HepG2 (cell line): ENCODE results near the gene VWA2.

ENCODE experiments used
- AFF4 ChIP-seq: sonication (generic); formaldehyde crosslinking; IDR thresholded peaks from 2 replicates; pipeline ENCODE4 v1.4.0; 2020; ENCODE audit warnings: missing genetic modification reagents
- BCLAF1 ChIP-seq: fragments of 450-650 bp; IDR thresholded peaks from 2 replicates; pipeline ENCODE4 v1.6.1; 2017; ENCODE audit warnings: mild to moderate bottlenecking
- CTCF ChIP-seq: sonication (generic); formaldehyde crosslinking; IDR thresholded peaks from 2 replicates; pipeline ENCODE4 v1.5.0; 2020; ENCODE audit warnings: mild to moderate bottlenecking, missing genetic modification reagents, moderate library complexity
- FOXA1 ChIP-seq, 2 experiments: fragments of 450-650 bp in 1 of 2; sonication (generic) in 1 of 2; formaldehyde crosslinking in 1 of 2; IDR thresholded peaks; 2 replicates each; pipeline versions ENCODE4 v1.4.0 to v1.6.1; 2016 to 2020; ENCODE audit warnings: missing genetic modification reagents in 1 of 2
- POLR2A ChIP-seq, 2 experiments: IDR thresholded peaks; 2 replicates each; pipeline ENCODE4 v1.6.1; 2011; ENCODE audit warnings: low read depth in 2 of 2, low read length in 2 of 2, mild to moderate bottlenecking in 1 of 2, moderate library complexity in 1 of 2; ENCODE audit not compliant: insufficient read depth in 1 of 2
- SNAPC5 ChIP-seq: sonication (generic); formaldehyde crosslinking; IDR thresholded peaks from 2 replicates; pipeline ENCODE4 v1.8.1; 2023; ENCODE audit warnings: mild to moderate bottlenecking, missing genetic modification reagents, borderline replicate concordance
- TOPORS ChIP-seq: sonication (generic); formaldehyde crosslinking; IDR thresholded peaks from 2 replicates; pipeline ENCODE4 v1.8.0; 2023; ENCODE audit warnings: mild to moderate bottlenecking, missing genetic modification reagents
- ZBED4 ChIP-seq: sonication (generic); formaldehyde crosslinking; IDR thresholded peaks from 2 replicates; pipeline ENCODE4 v1.4.0; 2020; ENCODE audit warnings: missing genetic modification reagents, borderline replicate concordance
- ZBTB38 ChIP-seq: sonication (generic); formaldehyde crosslinking; IDR thresholded peaks from 2 replicates; pipeline ENCODE4 v1.5.1; 2020; ENCODE audit warnings: mild to moderate bottlenecking, missing genetic modification reagents
- ZBTB49 ChIP-seq: sonication (generic); formaldehyde crosslinking; IDR thresholded peaks from 2 replicates; pipeline ENCODE4 v1.4.0; 2020; ENCODE audit warnings: missing genetic modification reagents, borderline replicate concordance
- ZNF556 ChIP-seq: sonication (generic); formaldehyde crosslinking; IDR thresholded peaks from 2 replicates; pipeline ENCODE4 v1.4.0; 2020; ENCODE audit warnings: mild to moderate bottlenecking, missing genetic modification reagents, borderline replicate concordance

- no peak for TF ChIP-seq ZNF556 (CRISPR knock-in tag)
- TF ChIP-seq ZBTB49 (CRISPR knock-in tag), result no peak
- no peak for TF ChIP-seq ZBTB38 (CRISPR knock-in tag)
- TF ChIP-seq AFF4, result no peak
- no peak for TF ChIP-seq POLR2A (IDR thresholded peaks at IDR 0.05; ENCODE audit: insufficient read depth in 1 of 2, low read depth in 2 of 2, low read length in 2 of 2)
- TF ChIP-seq BCLAF1, result no peak
- no peak for TF ChIP-seq ZBED4 (CRISPR knock-in tag)
- no peak for TF ChIP-seq CTCF (CRISPR knock-in tag)
- no peak for TF ChIP-seq FOXA1 (IDR thresholded peaks at IDR 0.05)
- no peak for TF ChIP-seq FOXA1 (CRISPR knock-in tag; IDR thresholded peaks at IDR 0.05)
- no peak for TF ChIP-seq TOPORS (CRISPR knock-in tag)
- TF ChIP-seq SNAPC5 (CRISPR knock-in tag), result no peak
These were observed 11.2 kb downstream of the VWA2 start for GRCh38 chr10:114250236-114250635.
